Small intestine (tissue), 7 donors: Measurements from ENCODE around the gene NGEF. TPM values are rescaled to one million over a fixed set of nuclear protein-coding genes. Genes with fewer than 3 reads are reported as not detected.

ENCODE experiments used
- DNase-seq, 2 donors: peaks; one replicate each; pipeline versions ENCODE4 v3.0.0 to v3.0.0-alpha.2; 2013
- FAIRE-seq: peaks from 2 replicates; lab custom pipeline; 2012; peaks lifted over from hg19 to GRCh38; lab: Jason Lieb, UNC
- H3K27ac ChIP-seq, 3 donors: one replicate each; pipeline ENCODE4 v1.5.1; 2013; ENCODE audit warnings: low read length in 2 of 3, mild to moderate bottlenecking in 2 of 3, control low read depth in 1 of 3, inconsistent platforms in 1 of 3, low read depth in 1 of 3, moderate library complexity in 1 of 3
- H3K27me3 ChIP-seq, 3 donors: one replicate each; pipeline ENCODE4 v1.6.1; 2013; ENCODE audit warnings: low read length in 3 of 3, inconsistent platforms in 1 of 3; ENCODE audit not compliant: control insufficient read depth in 3 of 3, insufficient read depth in 3 of 3
- H3K36me3 ChIP-seq, 3 donors: one replicate each; pipeline ENCODE4 v1.6.1; 2013; ENCODE audit warnings: low read length in 3 of 3, inconsistent platforms in 1 of 3, low read depth in 1 of 3, mild to moderate bottlenecking in 1 of 3, moderate library complexity in 1 of 3; ENCODE audit not compliant: control insufficient read depth in 3 of 3, insufficient read depth in 2 of 3
- H3K4me1 ChIP-seq, 3 donors: one replicate each; pipeline ENCODE4 v1.6.1; 2013; ENCODE audit warnings: low read length in 2 of 3, inconsistent platforms in 1 of 3, low read depth in 1 of 3, mild to moderate bottlenecking in 1 of 3, moderate library complexity in 1 of 3; ENCODE audit not compliant: control insufficient read depth in 3 of 3, insufficient read depth in 2 of 3
- H3K4me3 ChIP-seq, 3 donors: one replicate each; pipeline ENCODE4 v1.5.1; 2013; ENCODE audit warnings: low read length in 3 of 3, control low read depth in 1 of 3, inconsistent platforms in 1 of 3, low read depth in 1 of 3, mild to moderate bottlenecking in 1 of 3, moderate library complexity in 1 of 3
- H3K9me3 ChIP-seq, 2 donors: one replicate each; pipeline ENCODE4 v1.6.1; 2013; ENCODE audit warnings: low read depth in 1 of 2, low read length in 1 of 2; ENCODE audit not compliant: control insufficient read depth in 2 of 2, insufficient read depth in 1 of 2
- WGBS, 3 donors: extraction: QIAGEN DNeasy Blood & Tissue Kit; methylation state at CpG; one replicate each; pipeline ENCODE4 v1.1.7; 2013; 5-methylcytosine and 5-hydroxymethylcytosine counted together
- polyA plus RNA-seq, 4 donors: library from polyadenylated mRNA; stranded (reverse) in 3 of 4; unstranded in 1 of 4; fragments of 200-250 nt in 3 of 4; fragments of 120-200 nt in 1 of 4; gene quantifications; one replicate each; pipeline versions ENCODE4 v1.2.1 to v1.2.3, GENCODE V29; 2013
- donor health status: healthy with polysubstance abuse.
- donor health status: control.
- donor health status: control.
- donor health status: Bipolar disorder and iron deficiency.
- donor health status: healthy.

The NGEF gene
- polyA plus RNA-seq, 4 donors, result 10.2 to 73.4 (median 31.4) TPM

- DNase-seq (no peak), FAIRE-seq (no peak)
- H3K27ac ChIP-seq, result no peak overlapping the region
- no peak overlapping the region for H3K4me3 ChIP-seq
- H3K9me3 ChIP-seq, result no peaks in the 10 kb centered on the region
- no peaks in the 10 kb centered on the region for H3K36me3 ChIP-seq
- H3K4me1 ChIP-seq, result no peaks in the 10 kb centered on the region
- WGBS, 3 donors, result 17 to 49% (median 27%) methylated on average over 4 of the region's 4 CpGs
- H3K27me3 ChIP-seq, result peaks cover 0 to 13% (median 0%) of the 10 kb centered on the region in 3 donors
Measured at GRCh38 chr2:233049194-233049761, 36.2 kb upstream of the NGEF start.

- Histone ChIP-seq H3K4me3 (no peak overlapping the region), H3K4me1 (no peaks in the 10 kb centered on the region), H3K27me3 (peaks cover 0 to 13% (median 0%) of the 10 kb centered on the region in 3 donors), H3K9me3 (no peaks in the 10 kb centered on the region), H3K27ac (no peak overlapping the region), H3K36me3 (no peaks in the 10 kb centered on the region)
- no peak for FAIRE-seq
- no peak for DNase-seq
- WGBS, 3 donors, result 68 to 87% (median 72%) methylated on average over 10 of the region's 10 CpGs
Measured at GRCh38 chr2:233048569-233049193, 35.6 kb upstream of the NGEF start.

GRCh38 chr2:233047667-233048066 is 34.6 kb upstream of the NGEF start:
- Histone ChIP-seq H3K36me3 (no peaks in the 10 kb centered on the region), H3K9me3 (no peaks in the 10 kb centered on the region), H3K27ac (no peak overlapping the region), H3K4me1 (no peaks in the 10 kb centered on the region), H3K27me3 (peaks cover 0 to 13% (median 0%) of the 10 kb centered on the region in 3 donors), H3K4me3 (no peak overlapping the region)
- DNase-seq (no peak), FAIRE-seq (no peak)
- WGBS, 3 donors, result 87 to 91% (median 90%) methylated on average over 9 of the region's 9 CpGs

- Histone ChIP-seq H3K27ac (no peak overlapping the region), H3K4me3 (no peak overlapping the region), H3K9me3 (no peaks in the 10 kb centered on the region), H3K36me3 (no peaks in the 10 kb centered on the region), H3K27me3 (peaks cover 0 to 13% (median 0%) of the 10 kb centered on the region in 3 donors), H3K4me1 (no peaks in the 10 kb centered on the region)
- WGBS, 3 donors, result 94 to 95% (median 94%) methylated on average over 3 of the region's 3 CpGs
- DNase-seq, result no peak
- FAIRE-seq, result no peak
Measured at GRCh38 chr2:233047206-233047605, 34.1 kb upstream of the NGEF start.

GRCh38 chr2:233044974-233045605 is 32.0 kb upstream of the NGEF start:
- Histone ChIP-seq H3K4me1 (no peaks in the 10 kb centered on the region), H3K4me3 (no peak overlapping the region), H3K9me3 (no peaks in the 10 kb centered on the region), H3K27ac (no peak overlapping the region), H3K36me3 (no peaks in the 10 kb centered on the region), H3K27me3 (peaks cover 0 to 7% (median 0%) of the 10 kb centered on the region in 3 donors)
- WGBS, 3 donors, result 85 to 91% (median 90%) methylated on average over 9 of the region's 9 CpGs
- no peak for DNase-seq
- FAIRE-seq, result no peak

- no peak overlapping the region for H3K4me3 ChIP-seq
- DNase-seq, result no peak
- no peak for FAIRE-seq
- H3K4me1 ChIP-seq, result no peaks in the 10 kb centered on the region
- WGBS, 3 donors, result 89 to 91% (median 89%) methylated on average over 9 of the region's 9 CpGs
- no peaks in the 10 kb centered on the region for H3K9me3 ChIP-seq
- no peak overlapping the region for H3K27ac ChIP-seq
- peaks cover 0 to 1% (median 0%) of the 10 kb centered on the region in 3 donors for H3K27me3 ChIP-seq
- H3K36me3 ChIP-seq, result no peaks in the 10 kb centered on the region
Measured at GRCh38 chr2:233042549-233042948, 29.5 kb upstream of the NGEF start.

- FAIRE-seq (no peak), DNase-seq (no peak)
Measured at GRCh38 chr2:233041722-233042323, 28.8 kb upstream of the NGEF start.

GRCh38 chr2:233040571-233040970 is 27.5 kb upstream of the NGEF start:
- Histone ChIP-seq H3K4me1 (no peaks in the 10 kb centered on the region), H3K36me3 (no peaks in the 10 kb centered on the region), H3K9me3 (no peaks in the 10 kb centered on the region), H3K27ac (no peak overlapping the region), H3K4me3 (no peak overlapping the region), H3K27me3 (no peaks in the 10 kb centered on the region)
- DNase-seq, result no peak
- FAIRE-seq, result no peak
- 81 to 86% (median 85%) methylated on average over 4 of the region's 4 CpGs for WGBS, 3 donors

More at GRCh38 chr2:233041722-233042323, 28.8 kb upstream of the NGEF start:
- Histone ChIP-seq H3K4me3 (no peak overlapping the region), H3K9me3 (no peaks in the 10 kb centered on the region), H3K27ac (no peak overlapping the region), H3K4me1 (no peaks in the 10 kb centered on the region), H3K36me3 (no peaks in the 10 kb centered on the region), H3K27me3 (no peaks in the 10 kb centered on the region)
- whole genome bisulfite sequencing, 3 donors, result 80 to 90% (median 82%) methylated on average over 10 of the region's 10 CpGs
